Loucy (cell line): ENCODE results near the gene UBR1.

Experiments
- H2AFZ ChIP-seq: fragments of 200-600 bp; sonication (generic); 2 replicates; pipeline ENCODE4 v1.6.0; 2016; ENCODE audit warnings: antibody characterized with exemption, mild to moderate bottlenecking, low read length, moderate library complexity
- H3F3A ChIP-seq: fragments of 200-600 bp; 2 replicates; pipeline ENCODE4 v1.6.0; 2016; ENCODE audit warnings: antibody characterized with exemption, low read depth, mild to moderate bottlenecking
- H3K27me3 ChIP-seq: fragments of 200-600 bp; sonication (generic); 2 replicates; pipeline ENCODE4 v1.6.1; 2014; ENCODE audit warnings: low read length, mild to moderate bottlenecking; ENCODE audit not compliant: insufficient read depth, poor library complexity, severe bottlenecking
- H3K36me3 ChIP-seq: fragments of 200-600 bp; sonication (generic); 2 replicates; pipeline ENCODE4 v1.6.1; 2016; ENCODE audit warnings: low read length; ENCODE audit not compliant: insufficient read depth
- H3K4me1 ChIP-seq: fragments of 200-600 bp; sonication (generic); 2 replicates; pipeline ENCODE4 v1.5.1; 2014; ENCODE audit warnings: low read length, mild to moderate bottlenecking; ENCODE audit not compliant: insufficient read depth, poor library complexity, severe bottlenecking
- H3K4me2 ChIP-seq: fragments of 200-600 bp; sonication (generic); 2 replicates; pipeline ENCODE4 v1.6.0; 2014; ENCODE audit warnings: antibody characterized with exemption, low read length, low read depth, mild to moderate bottlenecking; ENCODE audit not compliant: poor library complexity, severe bottlenecking
- H3K4me3 ChIP-seq: fragments of 200-600 bp; sonication (generic); 2 replicates; pipeline ENCODE4 v1.5.1; 2014; ENCODE audit warnings: low read length, mild to moderate bottlenecking, mixed read lengths; ENCODE audit not compliant: poor library complexity, severe bottlenecking
- H3K79me2 ChIP-seq: fragments of 200-600 bp; sonication (generic); 2 replicates; pipeline ENCODE4 v1.6.1; 2014; ENCODE audit warnings: low read length; ENCODE audit not compliant: insufficient read depth
- H3K9ac ChIP-seq: fragments of 200-600 bp; sonication (generic); 2 replicates; pipeline ENCODE4 v1.6.0; 2014; ENCODE audit warnings: mild to moderate bottlenecking, low read depth, low read length, moderate library complexity; ENCODE audit not compliant: poor library complexity, severe bottlenecking
- H3K9me2 ChIP-seq: fragments of 200-600 bp; sonication (generic); replicated peaks from 2 replicates; pipeline ENCODE4 v1.6.1; 2016; ENCODE audit warnings: low read depth, low read length, mixed read lengths
- H3K9me3 ChIP-seq: fragments of 200-600 bp; sonication (generic); 2 replicates; pipeline ENCODE4 v1.6.1; 2014; ENCODE audit warnings: mild to moderate bottlenecking, antibody characterized with exemption, low read length, low read depth; ENCODE audit not compliant: insufficient read depth
- H4K20me1 ChIP-seq: fragments of 200-600 bp; sonication (generic); 2 replicates; pipeline ENCODE4 v1.6.0; 2014; ENCODE audit warnings: antibody characterized with exemption, low read length, mild to moderate bottlenecking; ENCODE audit not compliant: insufficient read depth, poor library complexity, severe bottlenecking
- EZH2phosphoT487 ChIP-seq: fragments of 200-600 bp; IDR thresholded peaks from 2 replicates; pipeline ENCODE4 v1.6.1; 2018; ENCODE audit warnings: antibody characterized with exemption, mild to moderate bottlenecking, moderate library complexity, borderline replicate concordance
- TF ChIP-seq, protein P1 (sequence below): fragments of 200-600 bp; sonication (generic); conservative IDR thresholded peaks from 2 replicates; pipeline ENCODE4 v1.5.1; 2014; ENCODE audit warnings: mild to moderate bottlenecking, antibody characterized with exemption, low read length

UBR1 gene

GRCh38 chr15:43143203-43143941, 37.5 kb upstream of the UBR1 start:
- Histone ChIP-seq H2AFZ (no peak overlapping the region), H3K4me3 (no peak overlapping the region), H3K27me3 (no peaks in the 10 kb centered on the region), H3K4me2 (no peak overlapping the region), H3K4me1 (peaks cover 13% of the 10 kb centered on the region), H3K9ac (no peak overlapping the region), H3K79me2 (no peaks in the 10 kb centered on the region), H4K20me1 (no peaks in the 10 kb centered on the region), H3K9me2 (no peaks in the 10 kb centered on the region), H3K36me3 (peaks cover 5% of the 10 kb centered on the region; the same call in 1 of the 2 replicates), H3F3A (no peaks in the 10 kb centered on the region), H3K9me3 (no peaks in the 10 kb centered on the region; the same call in 1 of the 2 replicates)
- no peak for TF ChIP-seq EZH2phosphoT487
- TF ChIP-seq, protein P1, sequence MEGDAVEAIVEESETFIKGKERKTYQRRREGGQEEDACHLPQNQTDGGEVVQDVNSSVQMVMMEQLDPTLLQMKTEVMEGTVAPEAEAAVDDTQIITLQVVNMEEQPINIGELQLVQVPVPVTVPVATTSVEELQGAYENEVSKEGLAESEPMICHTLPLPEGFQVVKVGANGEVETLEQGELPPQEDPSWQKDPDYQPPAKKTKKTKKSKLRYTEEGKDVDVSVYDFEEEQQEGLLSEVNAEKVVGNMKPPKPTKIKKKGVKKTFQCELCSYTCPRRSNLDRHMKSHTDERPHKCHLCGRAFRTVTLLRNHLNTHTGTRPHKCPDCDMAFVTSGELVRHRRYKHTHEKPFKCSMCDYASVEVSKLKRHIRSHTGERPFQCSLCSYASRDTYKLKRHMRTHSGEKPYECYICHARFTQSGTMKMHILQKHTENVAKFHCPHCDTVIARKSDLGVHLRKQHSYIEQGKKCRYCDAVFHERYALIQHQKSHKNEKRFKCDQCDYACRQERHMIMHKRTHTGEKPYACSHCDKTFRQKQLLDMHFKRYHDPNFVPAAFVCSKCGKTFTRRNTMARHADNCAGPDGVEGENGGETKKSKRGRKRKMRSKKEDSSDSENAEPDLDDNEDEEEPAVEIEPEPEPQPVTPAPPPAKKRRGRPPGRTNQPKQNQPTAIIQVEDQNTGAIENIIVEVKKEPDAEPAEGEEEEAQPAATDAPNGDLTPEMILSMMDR, result peak; percentile 27; the same call in 1 of the 2 replicates

GRCh38 chr15:43135351-43135750, 29.5 kb upstream of the UBR1 start:
- Histone ChIP-seq H3K4me3 (peak overlapping the region; percentile 87), H3K9me2 (no peaks in the 10 kb centered on the region), H4K20me1 (peaks cover 4% of the 10 kb centered on the region)

GRCh38 chr15:43134157-43134635, 28.4 kb upstream of the UBR1 start:
- Histone ChIP-seq H4K20me1 (peaks cover 4% of the 10 kb centered on the region), H3K9ac (peak overlapping the region; percentile 80), H3K4me2 (peak overlapping the region; percentile 99)

More at GRCh38 chr15:43135351-43135750, 29.5 kb upstream of the UBR1 start:
- Histone ChIP-seq H3K9ac (no peak overlapping the region), H3K9me3 (no peaks in the 10 kb centered on the region), H3K4me2 (peak overlapping the region; percentile 99), H3K36me3 (peaks cover 5% of the 10 kb centered on the region; the same call in 1 of the 2 replicates), H3F3A (no peaks in the 10 kb centered on the region), H3K27me3 (no peaks in the 10 kb centered on the region), H3K79me2 (peaks cover 18% of the 10 kb centered on the region), H3K4me1 (peaks cover 16% of the 10 kb centered on the region), H2AFZ (no peak overlapping the region)
- no peak for TF ChIP-seq EZH2phosphoT487
- TF ChIP-seq, protein P1, result no peak

More at GRCh38 chr15:43134157-43134635, 28.4 kb upstream of the UBR1 start:
- Histone ChIP-seq H3F3A (no peaks in the 10 kb centered on the region), H3K4me3 (peak overlapping the region; percentile 87), H3K27me3 (no peaks in the 10 kb centered on the region), H3K4me1 (peaks cover 16% of the 10 kb centered on the region), H3K79me2 (peaks cover 18% of the 10 kb centered on the region), H3K36me3 (no peaks in the 10 kb centered on the region), H3K9me3 (0 out of 2 replicates have a peak, but pooled peaks cover 3% of the 10 kb centered on the region), H3K9me2 (no peaks in the 10 kb centered on the region), H2AFZ (peak overlapping the region; percentile 97)
- TF ChIP-seq EZH2phosphoT487, result no peak
- TF ChIP-seq, protein P1, result no peak
